ENCODE measurements around the gene SMPD4. TPM values are rescaled to one million over a fixed set of nuclear protein-coding genes. Genes with fewer than 3 reads are reported as not detected.
"Not testable (repeated sequence)": the region's sequence is repeated elsewhere in the genome, so short reads cannot be mapped to it uniquely, and the experiment has no call there.

Gene SMPD4
- total RNA-seq, 5 donors from 2014 or later (not counting 1 experiment from before 2014, with no cell fraction given): 56.3 to 75.7 (median 62.9) TPM

DNA sequence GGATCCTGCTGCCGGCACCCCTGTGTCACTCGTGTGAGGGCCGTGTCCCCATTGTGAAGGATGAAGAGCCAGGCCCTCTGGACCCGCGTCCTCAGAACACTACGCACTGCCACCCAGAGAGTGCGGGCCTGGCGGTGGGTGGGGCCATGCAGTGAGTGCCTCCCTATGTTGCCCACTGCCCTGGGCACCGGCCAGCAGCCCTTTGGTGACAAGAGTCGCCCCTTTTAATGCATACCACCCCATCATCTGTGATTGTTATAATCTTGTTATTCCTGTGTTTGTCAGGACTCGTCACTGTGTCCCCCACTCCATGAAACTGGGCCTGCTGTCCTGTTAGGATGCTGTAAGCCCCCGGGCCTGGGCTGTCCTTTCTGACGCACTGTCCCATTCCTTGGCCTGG lies 43.1 kb downstream of the SMPD4 start:
- H3K36me3 Mint-ChIP-seq; H3K9me3 Mint-ChIP-seq; H3K4me1 Mint-ChIP-seq; H3K4me3 ChIP-seq (ENCODE audit: control insufficient read depth in 1 of 2, extremely low read depth in 1 of 2, low read length in 1 of 2); H3K4me3 Mint-ChIP-seq; H3K27ac Mint-ChIP-seq; CTCF ChIA-PET; H3K27me3 Mint-ChIP-seq; H3K9me3 ChIP-seq; POLR2A ChIA-PET; H3K4me1 ChIP-seq (ENCODE audit: control insufficient read depth in 1 of 2, extremely low read depth in 1 of 2, insufficient read depth in 2 of 2, low read length in 2 of 2); DNase-seq; H3K27ac ChIP-seq (ENCODE audit: low read length); ATAC-seq (replicated peaks in 1 of 4); H3K36me3 ChIP-seq (ENCODE audit: control insufficient read depth in 2 of 2, extremely low read depth in 1 of 2, insufficient read depth in 1 of 2, low read length in 1 of 2): not testable (repeated sequence)
- WGBS (ENCODE audit: insufficient coverage): no CpG with 5 or more reads among the region's 13 CpGs
- peaks cover 0 to 13% of the 10 kb centered on the region in 2 experiments for H3K27me3 ChIP-seq (replicated peaks in 1 of 2; ENCODE audit: control insufficient read depth in 2 of 2, extremely low read depth in 1 of 2, insufficient read depth in 2 of 2, low read length in 1 of 2)

DNA sequence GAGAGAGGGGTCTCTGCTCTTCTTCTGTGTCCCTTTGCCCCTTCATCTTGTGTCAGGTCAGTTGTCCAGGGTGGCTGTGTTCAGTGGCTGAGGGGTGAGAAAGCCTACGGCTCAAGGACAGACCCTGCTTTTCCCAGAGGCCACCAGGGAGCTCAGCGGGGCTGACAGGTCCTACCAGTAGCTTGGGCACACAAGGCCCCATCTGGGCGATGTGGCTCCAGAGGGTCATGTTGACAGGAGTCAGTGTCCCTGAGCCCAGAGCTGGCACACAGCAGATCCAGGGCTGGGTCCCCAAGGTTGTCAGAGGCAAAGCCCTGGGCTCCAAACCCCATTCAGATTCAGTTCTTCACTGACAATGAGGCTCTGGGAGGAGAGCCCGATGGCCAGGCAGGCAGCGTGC lies 44.3 kb downstream of the SMPD4 start:
- 73% methylated on average over 3 of the region's 5 CpGs for WGBS (ENCODE audit: insufficient coverage)
- H3K27ac Mint-ChIP-seq; POLR2A ChIA-PET; H3K9me3 ChIP-seq; H3K4me1 Mint-ChIP-seq; DNase-seq; H3K9me3 Mint-ChIP-seq; H3K36me3 Mint-ChIP-seq; H3K27me3 ChIP-seq (replicated peaks in 1 of 2; ENCODE audit: control insufficient read depth in 2 of 2, extremely low read depth in 1 of 2, insufficient read depth in 2 of 2, low read length in 1 of 2); H3K4me3 ChIP-seq (ENCODE audit: control insufficient read depth in 1 of 2, extremely low read depth in 1 of 2, low read length in 1 of 2); H3K4me1 ChIP-seq (ENCODE audit: control insufficient read depth in 1 of 2, extremely low read depth in 1 of 2, insufficient read depth in 2 of 2, low read length in 2 of 2); H3K27ac ChIP-seq (ENCODE audit: low read length); H3K4me3 Mint-ChIP-seq; H3K36me3 ChIP-seq (ENCODE audit: control insufficient read depth in 2 of 2, extremely low read depth in 1 of 2, insufficient read depth in 1 of 2, low read length in 1 of 2); CTCF ChIA-PET; ATAC-seq (replicated peaks in 1 of 4); H3K27me3 Mint-ChIP-seq: not testable (repeated sequence)

- H3K36me3 Mint-ChIP-seq; H3K27ac ChIP-seq (ENCODE audit: low read length); H3K9me3 ChIP-seq; H3K27me3 ChIP-seq (replicated peaks in 1 of 2; ENCODE audit: control insufficient read depth in 2 of 2, extremely low read depth in 1 of 2, insufficient read depth in 2 of 2, low read length in 1 of 2); H3K4me3 ChIP-seq (ENCODE audit: control insufficient read depth in 1 of 2, extremely low read depth in 1 of 2, low read length in 1 of 2); H3K4me3 Mint-ChIP-seq; H3K4me1 ChIP-seq (ENCODE audit: control insufficient read depth in 1 of 2, extremely low read depth in 1 of 2, insufficient read depth in 2 of 2, low read length in 2 of 2); H3K27ac Mint-ChIP-seq; CTCF ChIA-PET; H3K27me3 Mint-ChIP-seq; H3K36me3 ChIP-seq (ENCODE audit: control insufficient read depth in 2 of 2, extremely low read depth in 1 of 2, insufficient read depth in 1 of 2, low read length in 1 of 2); H3K9me3 Mint-ChIP-seq; H3K4me1 Mint-ChIP-seq; ATAC-seq (replicated peaks in 1 of 4); POLR2A ChIA-PET; DNase-seq: not testable (repeated sequence)
- WGBS (ENCODE audit: insufficient coverage): 95% methylated on average over 5 of the region's 10 CpGs
Observed at GRCh38 chr2:130136546-130136945, 44.9 kb downstream of the SMPD4 start.

DNA sequence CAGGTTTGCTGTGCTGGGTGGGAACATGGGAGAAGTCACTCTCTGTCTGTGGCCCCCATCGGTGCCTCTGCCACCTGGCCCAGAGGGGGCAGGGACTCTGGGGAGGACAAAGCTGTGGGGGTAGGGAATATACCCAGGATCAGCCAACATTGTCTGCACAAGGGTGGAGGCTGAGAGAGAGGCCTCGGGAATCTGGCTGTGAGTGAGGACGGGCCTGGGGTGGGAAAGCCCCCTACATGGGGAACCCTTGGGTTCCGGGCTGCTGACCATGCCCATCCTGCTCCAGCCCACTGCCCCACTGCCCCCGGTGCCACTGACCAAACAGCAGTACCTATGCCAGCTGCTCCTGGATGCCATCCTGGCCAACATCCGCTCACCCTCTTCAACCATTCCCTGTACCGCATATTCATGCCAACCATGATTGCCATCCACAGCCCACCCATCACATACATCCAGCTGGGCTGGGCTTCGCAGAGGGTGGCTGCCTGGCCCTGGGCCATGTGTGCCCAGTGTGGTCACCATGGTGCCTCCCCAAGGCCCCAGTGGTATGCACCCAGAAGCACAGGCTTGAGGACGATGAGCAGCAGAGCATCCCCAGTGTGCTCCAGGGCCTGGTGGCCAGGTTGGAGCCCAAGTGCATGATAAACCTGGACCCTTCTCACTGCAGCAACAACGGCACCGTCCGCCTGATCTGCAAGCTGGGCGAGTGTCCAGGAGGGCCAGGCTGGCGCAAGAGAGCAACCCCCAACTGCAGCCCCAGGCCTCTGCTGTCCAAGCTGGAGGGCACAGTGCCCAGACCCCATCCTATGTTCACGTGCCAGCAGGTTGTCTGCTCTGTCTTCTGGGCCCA lies 45.5 kb downstream of the SMPD4 start:
- 93% methylated on average over 11 of the region's 15 CpGs for WGBS (ENCODE audit: insufficient coverage)
- peaks cover 0 to 4% of the 10 kb centered on the region in 2 experiments for H3K27me3 ChIP-seq (replicated peaks in 1 of 2; ENCODE audit: control insufficient read depth in 2 of 2, extremely low read depth in 1 of 2, insufficient read depth in 2 of 2, low read length in 1 of 2)
- no peak overlapping the region for H3K27ac ChIP-seq (ENCODE audit: low read length)
- CTCF ChIA-PET: no interaction called here
- DNase-seq (no peak), ATAC-seq (replicated peaks in 1 of 4) (no peak)
- no peaks in the 10 kb centered on the region for H3K27me3 Mint-ChIP-seq
- H3K4me3 Mint-ChIP-seq: no peak overlapping the region
- POLR2A ChIA-PET: no interaction called here
- no peaks in the 10 kb centered on the region for H3K9me3 Mint-ChIP-seq
- H3K4me1 Mint-ChIP-seq: peaks cover 2 to 6% (median 3%) of the 10 kb centered on the region in 3 donors
- no peak overlapping the region for H3K27ac Mint-ChIP-seq
- no peaks in the 10 kb centered on the region for H3K36me3 ChIP-seq (ENCODE audit: control insufficient read depth in 2 of 2, extremely low read depth in 1 of 2, insufficient read depth in 1 of 2, low read length in 1 of 2)
- H3K4me3 ChIP-seq (ENCODE audit: control insufficient read depth in 1 of 2, extremely low read depth in 1 of 2, low read length in 1 of 2): no peak overlapping the region
- H3K4me1 ChIP-seq (ENCODE audit: control insufficient read depth in 1 of 2, extremely low read depth in 1 of 2, insufficient read depth in 2 of 2, low read length in 2 of 2): no peaks in the 10 kb centered on the region
- no peaks in the 10 kb centered on the region for H3K36me3 Mint-ChIP-seq
- H3K9me3 ChIP-seq: no peaks in the 10 kb centered on the region

DNA sequence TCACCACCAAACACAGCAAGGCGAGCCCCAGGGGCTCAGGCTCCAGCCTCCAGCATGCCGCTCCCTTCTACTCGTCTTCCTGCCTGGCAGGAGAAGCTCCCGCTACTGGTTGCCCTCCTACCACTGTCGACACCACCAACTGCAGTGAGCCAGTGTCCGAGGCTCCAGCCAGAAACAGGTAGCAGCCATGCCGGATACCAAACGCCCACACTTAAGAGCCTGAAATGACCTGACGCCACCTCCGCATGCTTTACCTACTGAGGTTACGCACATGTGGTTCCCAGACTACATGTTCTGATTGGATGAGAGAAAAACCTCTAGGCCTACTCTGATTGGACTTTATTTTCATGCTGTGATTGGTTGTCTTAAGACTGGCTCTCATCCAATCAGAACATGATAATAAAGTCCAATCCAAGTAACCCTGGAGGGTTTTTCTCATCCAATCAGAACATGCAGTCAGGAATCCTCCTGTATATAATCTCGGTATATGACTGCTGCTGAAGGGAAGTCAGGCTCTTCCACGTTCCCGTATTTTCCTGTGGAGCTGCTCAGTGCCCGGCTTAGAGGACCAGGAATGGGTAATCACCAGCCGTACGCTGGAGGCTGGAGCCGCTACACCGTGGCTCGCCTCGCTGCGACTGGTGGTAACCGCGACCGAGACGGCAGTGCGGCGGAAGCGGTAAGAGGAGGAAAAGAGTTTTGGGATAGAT lies 52.1 kb downstream of the SMPD4 start, which contains the start of gene POTEF:
POTEF (minus strand) TSS at position 103 of the 710 bp plus-strand sequence. CDS start 8,707 bp downstream, outside the sequence.
- ATAC-seq (replicated peaks in 1 of 4); H3K4me1 ChIP-seq (ENCODE audit: control insufficient read depth in 1 of 2, extremely low read depth in 1 of 2, insufficient read depth in 2 of 2, low read length in 2 of 2); H3K9me3 Mint-ChIP-seq; CTCF ChIA-PET; H3K9me3 ChIP-seq; H3K36me3 Mint-ChIP-seq; POLR2A ChIA-PET; H3K27ac ChIP-seq (ENCODE audit: low read length); H3K27ac Mint-ChIP-seq; H3K4me1 Mint-ChIP-seq; H3K27me3 Mint-ChIP-seq; DNase-seq; H3K4me3 Mint-ChIP-seq; H3K27me3 ChIP-seq (replicated peaks in 1 of 2; ENCODE audit: control insufficient read depth in 2 of 2, extremely low read depth in 1 of 2, insufficient read depth in 2 of 2, low read length in 1 of 2); H3K36me3 ChIP-seq (ENCODE audit: control insufficient read depth in 2 of 2, extremely low read depth in 1 of 2, insufficient read depth in 1 of 2, low read length in 1 of 2); H3K4me3 ChIP-seq (ENCODE audit: control insufficient read depth in 1 of 2, extremely low read depth in 1 of 2, low read length in 1 of 2): not testable (repeated sequence)
- WGBS (ENCODE audit: insufficient coverage): 93% methylated on average over 5 of the region's 29 CpGs

DNA sequence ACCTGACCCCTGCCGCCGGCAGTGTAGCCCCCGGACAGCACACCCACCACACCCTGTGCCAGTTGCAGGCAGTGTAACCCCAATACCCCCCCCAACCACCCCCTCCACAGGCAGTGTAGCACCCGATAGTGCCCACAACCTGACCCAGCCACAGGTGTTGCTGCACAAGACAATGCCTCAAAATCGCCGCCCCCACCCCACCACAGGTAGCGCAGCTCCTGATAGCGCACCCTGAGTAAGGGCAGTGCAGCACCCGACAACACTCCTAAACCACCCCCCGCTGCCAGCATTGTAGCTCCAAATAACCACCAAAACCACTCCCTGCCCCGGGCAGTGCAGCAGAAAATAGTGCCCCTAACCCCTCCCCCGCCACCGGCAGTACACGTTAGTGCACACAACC lies 52.9 kb downstream of the SMPD4 start:
- H3K4me1 Mint-ChIP-seq; POLR2A ChIA-PET; H3K4me3 ChIP-seq (ENCODE audit: control insufficient read depth in 1 of 2, extremely low read depth in 1 of 2, low read length in 1 of 2); H3K27me3 ChIP-seq (replicated peaks in 1 of 2; ENCODE audit: control insufficient read depth in 2 of 2, extremely low read depth in 1 of 2, insufficient read depth in 2 of 2, low read length in 1 of 2); H3K27me3 Mint-ChIP-seq; DNase-seq; H3K9me3 Mint-ChIP-seq; CTCF ChIA-PET; H3K9me3 ChIP-seq; H3K4me1 ChIP-seq (ENCODE audit: control insufficient read depth in 1 of 2, extremely low read depth in 1 of 2, insufficient read depth in 2 of 2, low read length in 2 of 2); H3K27ac Mint-ChIP-seq; H3K36me3 Mint-ChIP-seq; H3K36me3 ChIP-seq (ENCODE audit: control insufficient read depth in 2 of 2, extremely low read depth in 1 of 2, insufficient read depth in 1 of 2, low read length in 1 of 2); H3K4me3 Mint-ChIP-seq; H3K27ac ChIP-seq (ENCODE audit: low read length); ATAC-seq (replicated peaks in 1 of 4): not testable (repeated sequence)
- WGBS (ENCODE audit: insufficient coverage): 100% methylated on average over 1 of the region's 14 CpGs

All from T-cell (primary cell).